A549 (cell line): ENCODE data around the gene NME7.

Experiments
- ATOH8 ChIP-seq: fragments of 250-450 bp; sonication (Bioruptor Pico); IDR thresholded peaks from 2 replicates; pipeline ENCODE4 v1.5.0; 2020; ENCODE audit warnings: low read depth, mild to moderate bottlenecking, moderate library complexity
- CTCF ChIP-seq: fragments of >200 bp; sonication (Bioruptor Twin); formaldehyde crosslinking; IDR thresholded peaks from 3 replicates; pipeline ENCODE4 v1.5.1; 2016
- KDM5A ChIP-seq: fragments of 200-600 bp; sonication (generic); IDR thresholded peaks from 2 replicates; pipeline ENCODE4 v1.6.1; 2016; ENCODE audit warnings: antibody characterized with exemption, mild to moderate bottlenecking
- MYC ChIP-seq: IDR thresholded peaks from 2 replicates; pipeline ENCODE4 v1.6.1; 2012; ENCODE audit warnings: mild to moderate bottlenecking, inconsistent platforms, low read length, improper control_type of control experiment, borderline replicate concordance
- POLR2A ChIP-seq: IDR thresholded peaks from 2 replicates; pipeline ENCODE4 v1.6.1; 2012; ENCODE audit warnings: mild to moderate bottlenecking, low read length
- POLR2AphosphoS2 ChIP-seq: conservative IDR thresholded peaks from 2 replicates; pipeline ENCODE4 v1.6.1; 2012; ENCODE audit warnings: low read length, improper control_type of control experiment, inconsistent platforms
- TF ChIP-seq, protein P1 (sequence below): IDR thresholded peaks from 2 replicates; pipeline ENCODE4 v1.6.1; 2012

DNA sequence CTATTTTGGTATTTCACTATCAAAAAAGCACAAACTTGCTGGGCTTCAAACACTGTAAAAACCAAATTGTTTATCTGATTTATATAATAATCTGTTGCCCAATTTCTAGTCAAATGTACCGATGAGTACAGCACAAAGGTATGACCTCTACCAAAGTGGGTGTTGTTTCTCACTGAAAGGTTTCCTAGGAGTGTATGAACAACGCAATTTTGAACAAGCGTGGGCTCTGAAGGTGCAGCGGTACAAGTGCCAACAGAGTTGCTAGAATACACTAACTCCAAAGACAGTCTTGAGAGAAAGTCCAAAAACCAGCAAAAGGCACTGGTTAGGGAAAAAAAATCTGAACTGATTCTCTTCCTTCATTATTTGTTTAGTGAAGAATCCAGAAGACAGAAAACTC is 130.7 kb downstream of the NME7 start:
- TF ChIP-seq ATOH8 (CRISPR knock-in tag) (no peak), POLR2AphosphoS2 (no peak), CTCF (no peak), POLR2A (no peak), MYC (no peak), KDM5A (no peak)
- TF ChIP-seq, protein P1, sequence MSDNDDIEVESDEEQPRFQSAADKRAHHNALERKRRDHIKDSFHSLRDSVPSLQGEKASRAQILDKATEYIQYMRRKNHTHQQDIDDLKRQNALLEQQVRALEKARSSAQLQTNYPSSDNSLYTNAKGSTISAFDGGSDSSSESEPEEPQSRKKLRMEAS, result no peak
